Stimulated activated CD4-positive, alpha-beta T cell treated with anti-CD3 and anti-CD28 coated beads, Interleukin-15, amount 100 ng/mL, for 48 hours (primary cell): Measurements from ENCODE around the gene ANKRD28.
"Not testable (repeated sequence)": the region's sequence is repeated elsewhere in the genome, so short reads cannot be mapped to it uniquely, and the experiment has no call there.

Source experiments
- DNase-seq, 2 donors: peaks; one replicate each; pipeline ENCODE4 v3.0.0-alpha.2; 2020; ENCODE audit warnings: low read depth in 2 of 2

ANKRD28 gene

GRCh38 chr3:15797642-15798303, at the start of gene ANKRD28:
ANKRD28 (minus strand) TSS chr3:15797979; CDS start chr3:15796521, 1,458 bp downstream.
- DNase-seq, result no peak

DNA sequence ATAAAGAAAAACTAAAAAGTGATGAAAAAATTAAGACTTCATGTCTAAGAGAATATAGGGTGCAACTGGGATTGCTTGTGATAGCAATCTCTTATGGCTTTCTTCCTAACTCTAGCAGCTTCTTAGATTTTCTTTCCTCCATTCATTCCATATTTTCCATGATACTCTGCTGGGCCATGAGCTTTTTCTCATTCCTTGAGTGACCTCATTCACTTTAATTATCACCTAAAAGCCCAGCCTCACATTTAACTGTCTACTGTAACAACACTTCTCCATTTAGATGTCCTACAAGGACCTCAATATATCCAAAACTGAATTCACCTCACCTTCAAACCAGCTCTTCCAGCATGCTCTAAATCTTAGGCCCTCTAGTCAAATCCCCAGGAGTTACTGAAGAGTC, 49.5 kb upstream of the ANKRD28 start:
- no peak for DNase-seq

DNA sequence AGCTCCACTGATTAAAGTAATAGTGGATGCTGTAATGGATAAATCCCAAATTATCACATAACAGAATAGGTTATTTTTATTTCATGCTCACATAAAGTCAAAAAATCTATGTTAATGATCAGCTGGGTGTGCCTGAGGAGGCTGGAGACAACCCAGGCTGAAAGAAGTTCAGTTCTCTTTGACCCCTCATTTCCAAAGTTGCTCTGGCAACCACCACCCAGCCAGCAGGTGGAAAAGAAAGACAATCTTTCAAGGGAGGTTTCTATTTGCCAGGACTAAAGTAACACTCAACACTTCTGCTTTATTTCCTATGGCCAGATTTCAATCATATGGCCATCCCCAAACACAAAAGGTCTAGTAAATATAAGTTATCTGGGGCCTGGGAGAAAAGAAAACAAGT, 48.8 kb upstream of the ANKRD28 start:
- no peak for DNase-seq

GRCh38 chr3:15845475-15845874, 47.7 kb upstream of the ANKRD28 start:
- DNase-seq, result no peak

- DNase-seq, result peak in 1 of 2 donors; percentile 4
Observed at GRCh38 chr3:15844889-15845288, 47.1 kb upstream of the ANKRD28 start.

DNA sequence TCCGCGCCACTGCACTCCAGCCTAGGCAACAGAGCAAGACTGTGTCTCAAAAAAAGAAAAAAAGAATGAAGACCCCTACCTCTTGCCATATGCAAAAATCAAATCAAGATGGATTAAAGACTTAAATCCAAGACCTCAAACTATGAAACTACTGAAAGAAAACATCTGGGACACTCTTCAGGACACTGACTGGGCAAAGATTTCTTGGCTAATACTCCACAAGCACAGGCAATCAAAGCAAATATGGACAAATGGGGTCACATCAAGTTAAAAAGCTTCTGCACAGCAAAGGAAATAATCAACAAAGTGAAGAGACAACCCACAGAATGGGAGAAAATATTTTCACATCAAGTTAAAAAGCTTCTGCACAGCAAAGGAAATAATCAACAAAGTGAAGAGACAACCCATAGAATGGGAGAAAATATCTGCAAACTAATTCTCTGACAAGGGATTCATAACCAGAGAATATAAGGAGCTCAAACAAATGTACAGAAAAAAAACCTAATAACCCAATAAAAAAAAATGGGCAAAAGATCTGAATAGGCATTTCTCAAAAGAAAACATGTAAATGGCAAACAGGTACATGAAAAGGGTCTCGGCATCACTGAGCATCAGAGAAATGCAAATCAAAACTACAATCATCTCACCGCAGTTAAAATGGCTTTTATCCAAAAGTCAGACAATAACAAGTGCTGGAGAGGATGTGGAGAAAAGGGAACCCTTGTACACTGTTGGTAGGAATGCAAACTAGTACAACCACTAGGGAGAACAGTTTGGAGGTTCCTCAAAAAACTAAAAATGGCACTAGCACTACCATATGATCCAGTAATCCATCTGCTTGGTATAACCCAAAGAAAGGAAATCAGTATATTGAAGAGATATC, 43.6 kb upstream of the ANKRD28 start:
- DNase-seq, result not testable (repeated sequence)

GRCh38 chr3:15839568-15839967, 41.8 kb upstream of the ANKRD28 start:
- DNase-seq, result no peak

DNA sequence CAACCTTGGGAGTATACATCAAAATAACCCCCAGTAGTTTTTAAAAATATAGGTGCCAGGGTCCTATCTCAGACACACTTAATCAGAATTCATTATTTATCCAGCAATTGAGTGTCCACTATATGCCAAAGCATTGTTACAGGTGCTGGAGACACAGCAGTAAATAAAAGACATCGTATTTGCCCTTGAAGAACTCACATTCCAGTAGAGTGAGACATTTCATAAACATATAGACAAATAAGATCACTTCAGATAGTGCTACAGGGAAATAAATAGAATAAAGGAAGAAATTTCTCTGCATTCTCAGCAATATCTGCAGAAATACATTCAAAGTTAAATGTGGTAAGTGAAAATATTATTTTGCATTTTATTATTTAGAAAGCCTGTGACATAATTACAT, 34.1 kb upstream of the ANKRD28 start:
- no peak for DNase-seq

DNA sequence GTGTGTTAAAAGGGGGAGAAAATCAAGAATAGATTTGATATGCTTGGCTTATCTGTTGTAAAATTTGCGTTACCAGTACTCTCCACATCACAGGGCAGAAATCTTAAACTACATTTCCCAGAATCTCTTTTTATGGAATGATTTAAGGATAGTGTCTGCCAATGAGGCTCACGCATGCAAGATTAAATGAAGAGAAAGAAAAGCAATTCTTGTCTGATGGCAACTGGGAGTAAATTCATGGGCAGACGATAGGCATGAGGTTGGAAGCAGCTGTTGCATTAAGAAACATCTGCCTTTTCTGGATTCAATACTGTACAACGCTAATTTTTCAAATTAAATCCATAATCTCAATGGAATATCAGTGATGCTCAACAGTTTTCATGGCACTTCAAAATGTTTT, 27.2 kb upstream of the ANKRD28 start:
- no peak for DNase-seq

- DNase-seq, result no peak
Observed at GRCh38 chr3:15823092-15823491, 25.3 kb upstream of the ANKRD28 start.

- DNase-seq, result no peak
Observed at GRCh38 chr3:15822281-15822680, 24.5 kb upstream of the ANKRD28 start.

DNA sequence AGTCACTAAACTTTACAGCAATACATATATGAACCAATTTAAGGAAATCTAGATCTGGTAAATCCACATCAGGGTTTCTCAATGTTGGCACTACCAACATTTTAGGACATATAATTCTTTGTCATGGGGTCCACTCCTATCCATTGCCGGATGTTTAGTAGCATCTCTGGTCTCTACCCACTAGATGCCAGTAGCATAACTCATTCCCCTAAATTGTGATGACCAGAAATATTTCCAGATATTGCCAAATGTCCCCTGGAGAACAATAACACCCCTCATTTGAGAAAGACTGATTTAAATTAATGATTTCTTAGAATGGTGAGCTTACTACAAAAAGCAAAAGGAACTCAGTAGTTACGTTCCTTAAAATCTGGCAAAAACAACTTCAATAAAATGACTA, 23.1 kb upstream of the ANKRD28 start:
- DNase-seq, result no peak

DNA sequence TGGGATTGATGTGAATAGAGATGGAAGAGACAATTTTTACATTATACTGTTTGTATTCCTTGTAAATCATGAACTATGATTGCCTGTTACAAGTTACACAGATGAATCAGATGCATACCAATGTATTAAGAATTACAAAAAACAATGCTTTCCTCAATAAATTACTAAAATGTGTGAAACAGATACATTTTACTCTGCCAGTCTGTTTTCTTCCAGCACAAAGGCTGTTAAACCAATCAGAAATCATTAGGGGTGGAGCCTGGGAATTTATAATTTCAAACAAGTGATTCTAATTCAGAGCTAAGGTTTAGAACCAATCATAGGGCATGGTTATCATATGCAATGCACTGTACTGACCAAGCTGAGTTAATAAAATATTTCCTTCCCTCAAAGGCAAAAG, 21.8 kb upstream of the ANKRD28 start:
- DNase-seq, result no peak

DNA sequence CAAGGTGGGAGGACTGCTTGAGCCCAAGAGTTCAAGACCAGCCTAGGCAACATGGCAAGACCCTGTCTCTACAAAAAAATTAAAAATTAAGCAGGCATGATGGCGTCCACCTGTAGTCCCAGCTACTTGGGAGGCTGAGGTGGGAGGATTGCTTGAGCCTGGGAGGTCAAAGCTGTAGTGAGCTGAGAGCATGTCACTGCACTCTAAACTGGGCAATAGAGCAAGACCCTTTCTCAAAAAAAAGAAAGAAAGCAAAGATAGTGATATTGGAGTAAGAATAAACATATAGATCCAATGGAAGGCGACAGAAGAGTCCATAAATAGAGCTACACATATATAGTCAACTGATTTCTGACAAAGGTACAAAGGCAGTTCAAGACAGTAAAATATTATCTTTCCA, 21.3 kb upstream of the ANKRD28 start:
- DNase-seq, result no peak

GRCh38 chr3:15815696-15816095, 17.9 kb upstream of the ANKRD28 start:
- no peak for DNase-seq

DNA sequence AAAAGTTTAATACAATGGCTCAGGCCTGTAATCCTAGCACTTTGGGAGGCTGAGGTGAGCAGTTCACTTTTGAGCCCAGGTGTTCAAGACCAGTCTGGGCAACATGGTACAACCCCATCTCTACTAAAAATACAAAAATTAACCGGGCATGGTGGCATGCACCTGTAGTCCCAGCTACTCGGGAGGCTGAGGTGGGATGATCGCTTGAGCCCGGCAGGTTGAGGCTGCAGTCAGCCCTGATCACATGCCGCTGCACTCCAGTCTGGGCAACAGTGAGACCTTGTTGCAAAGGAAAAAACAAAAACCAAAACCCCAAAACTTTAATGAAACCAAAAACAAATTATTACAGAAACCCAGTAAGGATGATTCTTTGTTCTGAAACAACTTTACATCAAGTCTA, 15.3 kb upstream of the ANKRD28 start:
- not testable (repeated sequence) for DNase-seq

GRCh38 chr3:15812183-15812582, 14.4 kb upstream of the ANKRD28 start:
- DNase-seq, result no peak

DNA sequence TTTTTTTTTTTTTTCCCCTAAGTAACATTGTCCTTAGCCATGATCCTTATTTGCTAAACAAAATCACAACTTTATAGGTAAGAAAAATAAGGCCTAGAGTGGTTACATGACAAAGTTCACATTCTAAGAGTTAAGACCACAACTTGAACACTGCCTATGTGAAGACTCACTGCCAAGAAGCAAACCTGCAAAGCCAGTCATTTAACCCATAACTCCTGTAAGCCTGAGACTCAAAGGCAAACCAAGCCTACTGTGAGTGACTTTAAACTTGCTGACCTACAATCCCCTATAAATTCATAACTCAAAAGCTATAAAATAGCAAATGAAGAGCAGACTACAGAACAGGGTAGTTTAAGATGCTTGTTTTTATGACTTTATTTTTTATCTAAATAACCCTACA, 12.9 kb upstream of the ANKRD28 start:
- DNase-seq, result no peak

GRCh38 chr3:15809313-15809712, 11.5 kb upstream of the ANKRD28 start:
- DNase-seq, result no peak

GRCh38 chr3:15808679-15809310, 11.0 kb upstream of the ANKRD28 start:
- DNase-seq, result no peak

- no peak for DNase-seq
Observed at GRCh38 chr3:15805756-15806266, 8.0 kb upstream of the ANKRD28 start.

DNA sequence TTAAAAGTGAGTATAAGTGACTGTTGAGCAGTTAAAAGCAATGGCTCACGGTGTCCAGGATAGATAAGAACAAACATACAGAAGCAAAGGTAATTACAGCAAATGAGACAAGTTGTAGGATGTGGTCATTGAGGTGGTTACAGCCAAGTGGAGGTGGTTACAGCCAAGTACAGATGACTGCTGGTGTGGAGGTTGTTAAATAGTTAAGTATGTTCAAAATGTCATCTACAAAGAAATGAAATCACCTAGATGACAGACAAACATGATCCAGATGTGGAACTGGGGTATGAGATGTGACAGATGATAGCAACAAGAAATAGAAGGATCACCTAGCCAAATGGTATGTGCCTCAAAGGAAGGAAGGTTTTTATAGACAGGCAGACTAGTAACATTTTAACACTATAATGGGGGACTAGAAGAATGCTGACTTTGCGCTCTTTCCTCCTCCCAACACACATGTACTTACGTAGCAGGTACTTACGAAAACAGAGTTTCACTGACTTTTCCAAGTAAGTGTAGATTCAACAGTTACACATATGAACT, 6.8 kb upstream of the ANKRD28 start:
- DNase-seq, result no peak
